Stimulated activated CD4-positive, alpha-beta T cell treated with anti-CD3 and anti-CD28 coated beads, Interleukin-12 subunit alpha, Interleukin-12 subunit beta, amount 100 ng/mL, for 4 hours (primary cell): ENCODE results near the gene TAGAP.
"Not testable (repeated sequence)": the region's sequence is repeated elsewhere in the genome, so short reads cannot be mapped to it uniquely, and the experiment has no call there.

ENCODE experiments used
- DNase-seq: peaks from one replicate; pipeline ENCODE4 v3.0.0-alpha.2; 2020

The TAGAP gene

GRCh38 chr6:159010037-159010612 lies 34.7 kb downstream of the TAGAP start:
- DNase-seq = not testable (repeated sequence)

- no peak for DNase-seq
Observed at GRCh38 chr6:159008656-159009288, 36.0 kb downstream of the TAGAP start.

GRCh38 chr6:159007510-159007909 lies 37.3 kb downstream of the TAGAP start:
- no peak for DNase-seq

GRCh38 chr6:159005436-159005835 lies 39.4 kb downstream of the TAGAP start:
- no peak for DNase-seq

GRCh38 chr6:159004592-159004991 lies 40.2 kb downstream of the TAGAP start:
- no peak for DNase-seq

GRCh38 chr6:159002432-159003155 lies 42.2 kb downstream of the TAGAP start:
- DNase-seq = no peak

GRCh38 chr6:158999666-159000403 lies 45.0 kb downstream of the TAGAP start, which contains the start of gene RSPH3:
Gene RSPH3 (minus strand): TSS chr6:159000202. CDS start chr6:158999550, 652 bp downstream.
- peak; percentile 91 for DNase-seq

- DNase-seq = no peak
Observed at GRCh38 chr6:158999154-158999665, 45.6 kb downstream of the TAGAP start.

GRCh38 chr6:158996856-158997255 lies 47.9 kb downstream of the TAGAP start:
- no peak for DNase-seq

GRCh38 chr6:158993639-158994038 lies 51.2 kb downstream of the TAGAP start:
- no peak for DNase-seq

GRCh38 chr6:158991017-158991723 lies 53.6 kb downstream of the TAGAP start:
- DNase-seq = no peak

- not testable (repeated sequence) for DNase-seq
Observed at GRCh38 chr6:158989711-158990110, 55.1 kb downstream of the TAGAP start.

- DNase-seq = no peak
Observed at GRCh38 chr6:158988477-158988876, 56.3 kb downstream of the TAGAP start.

- DNase-seq = no peak
Observed at GRCh38 chr6:158987657-158988056, 57.1 kb downstream of the TAGAP start.
